ENCODE data around the gene EVI5.
A peak's percentile ranks its signal among the peaks of the same experiment; 100 is the strongest.
"Not testable (repeated sequence)": the region's sequence is repeated elsewhere in the genome, so short reads cannot be mapped to it uniquely, and the experiment has no call there.

Gene EVI5

GRCh38 chr1:92577261-92577895 lies 207.5 kb downstream of the EVI5 start:
- no peak for DNase-seq (ENCODE audit: low read depth, low spot score)

DNA sequence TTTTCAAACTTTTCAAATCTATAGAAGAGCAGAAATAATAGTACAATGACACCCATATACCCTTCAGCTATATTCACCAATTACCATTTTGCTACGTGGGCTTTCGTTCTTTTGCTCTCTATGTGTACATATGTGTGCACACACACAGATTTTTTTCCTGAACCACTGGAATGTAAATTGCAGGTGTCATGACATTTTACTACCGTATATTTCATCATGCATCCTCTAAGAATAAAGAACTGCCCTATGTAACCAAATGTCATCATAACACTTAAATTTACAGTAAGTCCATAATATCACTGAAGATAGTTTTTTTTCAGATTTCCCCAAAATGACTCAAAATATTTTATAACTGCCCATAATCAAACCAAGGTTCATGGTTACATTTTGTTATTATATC lies 209.8 kb downstream of the EVI5 start:
- no peak for DNase-seq (ENCODE audit: low read depth, low spot score)

DNA sequence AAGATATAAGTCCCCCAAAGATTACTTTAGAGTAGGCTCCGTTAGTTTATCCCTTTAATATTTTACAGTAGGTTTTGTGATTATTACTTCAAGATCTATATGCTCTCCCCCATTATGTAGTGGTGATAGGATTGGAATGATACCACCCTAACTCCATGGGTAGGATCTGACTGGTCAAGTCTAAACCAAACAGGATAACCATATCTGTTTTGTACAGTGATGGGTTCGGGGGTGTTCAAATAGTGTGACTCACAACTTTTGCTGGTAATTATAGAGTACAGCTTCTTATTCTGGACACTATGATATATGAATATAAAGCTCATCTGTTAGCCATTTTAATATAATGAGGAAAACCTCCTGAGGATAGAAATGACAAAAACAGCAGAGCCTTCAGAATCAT lies 212.4 kb downstream of the EVI5 start:
- no peak for DNase-seq (ENCODE audit: low read depth, low spot score)

DNA sequence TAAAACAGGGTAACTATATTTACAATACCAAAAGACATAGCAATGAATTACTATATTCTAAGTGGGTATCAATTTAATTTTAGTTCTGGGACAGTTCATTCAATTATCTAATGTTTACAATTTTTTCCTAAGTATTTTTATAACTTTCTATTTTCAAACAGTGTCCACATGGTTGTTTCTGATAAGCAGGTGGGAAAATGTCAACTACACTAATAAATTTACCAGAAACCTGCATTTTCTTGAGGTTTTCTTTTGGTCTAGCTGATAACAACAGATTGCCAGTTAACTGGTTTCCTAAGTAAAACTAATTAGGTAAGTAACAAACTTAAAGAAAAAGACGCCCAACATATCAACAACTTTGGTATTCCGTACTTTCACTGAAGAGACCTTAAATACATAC lies 213.3 kb downstream of the EVI5 start:
- no peak for DNase-seq (ENCODE audit: low read depth, low spot score)

GRCh38 chr1:92567211-92567868 lies 217.6 kb downstream of the EVI5 start:
- no peak for DNase-seq (ENCODE audit: low read depth, low spot score)

GRCh38 chr1:92563457-92564216 lies 221.3 kb downstream of the EVI5 start:
- no peak for DNase-seq (ENCODE audit: low read depth, low spot score)

GRCh38 chr1:92556350-92556749 lies 228.6 kb downstream of the EVI5 start:
- no peak for DNase-seq (ENCODE audit: low read depth, low spot score)

GRCh38 chr1:92554216-92554615 lies 230.7 kb downstream of the EVI5 start:
- DNase-seq (ENCODE audit: low read depth, low spot score) = no peak

DNA sequence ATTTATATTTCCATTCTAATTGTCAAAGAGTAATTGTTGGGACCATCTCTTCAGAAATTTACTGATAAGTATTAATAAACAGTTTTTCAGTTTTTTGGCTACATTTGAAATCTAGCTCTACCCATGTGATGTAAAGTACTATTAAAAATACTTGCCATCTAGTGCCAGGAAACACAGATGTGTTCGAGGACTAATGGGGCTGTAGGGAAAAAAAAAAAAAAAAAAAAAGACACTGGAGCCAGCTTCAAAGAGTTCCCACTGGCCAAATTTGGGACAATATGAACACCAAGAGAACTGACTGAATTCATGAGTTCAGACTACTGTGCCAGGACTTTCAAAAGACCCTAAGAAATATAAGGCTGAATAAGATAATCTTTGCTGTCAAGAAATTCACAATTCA lies 233.0 kb downstream of the EVI5 start:
- no peak for DNase-seq (ENCODE audit: low read depth, low spot score)

DNA sequence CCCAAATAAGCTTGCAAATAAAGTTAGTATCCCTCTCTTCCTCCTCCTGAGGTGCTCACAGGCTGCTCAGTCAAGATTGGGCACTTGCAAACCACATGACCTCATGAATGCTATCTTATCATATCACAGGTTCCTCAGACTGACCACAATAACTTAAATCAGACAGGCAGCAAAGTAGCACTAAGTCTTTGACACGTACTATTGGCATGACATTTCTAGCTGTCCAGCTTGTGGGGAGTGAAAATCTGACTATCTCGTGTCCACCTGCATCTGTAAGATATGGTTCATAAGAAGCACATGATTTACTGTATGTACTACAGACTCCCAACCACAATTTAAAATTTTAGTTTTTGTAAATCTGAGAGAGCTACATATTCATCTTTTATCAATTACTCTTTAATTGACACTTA lies 240.1 kb downstream of the EVI5 start:
- DNase-seq (ENCODE audit: low read depth, low spot score) = no peak

- DNase-seq (ENCODE audit: low read depth, low spot score) = no peak
These were observed 241.5 kb downstream of the EVI5 start for GRCh38 chr1:92543131-92544055.

DNA sequence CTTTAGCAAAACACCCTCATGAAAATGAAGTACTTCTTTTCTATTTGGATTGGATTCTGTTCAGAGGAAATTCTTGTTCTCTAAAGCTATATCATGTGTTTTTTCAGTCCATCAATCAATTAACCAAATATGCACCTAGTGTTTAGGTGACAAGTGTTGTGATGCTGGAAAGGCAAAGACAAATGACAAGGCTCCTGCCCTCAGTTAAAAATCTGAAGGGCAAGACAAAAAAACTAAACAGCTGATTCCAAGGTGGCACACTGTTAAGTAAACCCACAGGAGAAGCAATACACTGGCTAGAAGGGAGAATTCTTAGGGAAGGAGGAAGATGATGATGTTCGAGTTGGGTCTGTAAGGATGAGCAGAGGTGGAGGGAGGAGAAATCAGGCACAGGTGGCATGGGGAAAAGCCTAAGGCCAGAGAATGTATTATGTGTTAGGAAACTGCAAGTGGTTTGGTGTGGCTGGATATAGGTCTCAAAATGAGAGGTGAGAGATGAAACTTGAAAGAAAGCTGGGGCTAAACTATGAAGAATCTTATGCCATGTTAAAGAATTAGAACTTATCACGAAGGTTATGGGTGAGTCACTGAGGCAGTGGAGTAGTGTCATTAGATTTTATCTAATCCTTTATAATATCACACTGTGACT lies 246.4 kb downstream of the EVI5 start:
- peak; percentile 8 for DNase-seq (ENCODE audit: low read depth, low spot score)

GRCh38 chr1:92538048-92538412 lies 246.9 kb downstream of the EVI5 start:
- no peak for DNase-seq (ENCODE audit: low read depth, low spot score)

DNA sequence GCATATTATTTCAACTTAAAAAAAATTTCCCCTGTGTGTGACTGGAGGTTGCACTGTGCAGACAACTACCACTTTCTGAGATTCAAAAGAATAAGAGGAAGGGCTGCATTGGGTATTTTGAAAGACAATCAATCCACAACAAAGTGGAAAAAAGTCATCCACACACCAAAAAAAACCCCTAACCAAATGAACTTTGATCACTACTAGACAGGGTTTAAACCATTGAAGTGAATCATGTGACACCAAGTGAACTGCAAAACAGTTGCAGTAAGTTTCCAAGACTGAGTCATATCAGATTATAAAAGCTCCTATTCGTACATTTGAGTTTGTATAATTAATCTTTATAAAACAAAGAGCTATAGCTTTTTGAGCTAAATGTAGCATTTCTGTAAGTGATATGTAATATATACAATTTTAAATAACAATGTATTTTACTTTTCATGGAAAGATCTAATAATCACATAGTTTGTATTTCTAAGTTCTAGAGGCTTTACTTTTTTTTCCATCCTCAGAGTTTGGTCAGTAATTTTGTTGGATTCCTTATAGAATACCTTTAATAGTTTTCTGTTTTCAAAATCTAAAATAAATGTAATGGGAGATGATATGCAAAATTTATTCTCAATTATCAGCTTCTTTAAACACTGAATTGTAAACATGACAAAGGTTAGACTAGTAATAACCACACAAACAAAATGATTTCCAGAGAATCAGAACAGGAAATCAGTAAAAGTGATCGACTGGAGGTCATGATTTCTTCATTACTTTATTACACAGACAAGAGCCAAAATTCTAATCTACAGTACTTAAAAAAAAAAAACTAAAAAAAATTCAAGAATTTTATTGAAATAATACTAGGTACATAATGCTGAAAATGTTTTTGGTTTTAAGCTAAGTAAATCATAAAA lies 247.7 kb downstream of the EVI5 start:
- no peak for DNase-seq (ENCODE audit: low read depth, low spot score)

GRCh38 chr1:92536211-92536979 lies 248.5 kb downstream of the EVI5 start:
- DNase-seq (ENCODE audit: low read depth, low spot score) = no peak

GRCh38 chr1:92532371-92532770 lies 252.5 kb downstream of the EVI5 start:
- DNase-seq (ENCODE audit: low read depth, low spot score) = not testable (repeated sequence)

GRCh38 chr1:92531939-92532338 lies 253.0 kb downstream of the EVI5 start:
- DNase-seq (ENCODE audit: low read depth, low spot score) = not testable (repeated sequence)

DNA sequence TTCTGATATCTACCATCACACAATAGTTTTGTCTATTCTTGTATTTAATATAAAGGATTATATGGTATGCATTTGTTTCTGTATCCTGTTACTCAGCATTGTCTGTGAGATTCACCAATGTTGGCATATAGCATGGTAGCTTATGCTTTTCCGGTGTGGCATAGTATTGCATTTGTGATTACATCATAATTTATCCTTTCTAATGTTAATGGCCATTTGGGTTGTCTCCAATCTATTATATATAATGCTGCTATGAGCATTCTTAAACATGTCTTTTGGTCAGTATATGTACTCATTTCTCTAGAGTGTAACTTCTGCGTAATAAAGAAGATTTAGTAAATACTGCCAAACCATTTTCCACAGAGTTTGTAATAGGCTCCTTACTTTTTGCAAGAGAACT lies 257.2 kb downstream of the EVI5 start:
- DNase-seq (ENCODE audit: low read depth, low spot score) = no peak

DNA sequence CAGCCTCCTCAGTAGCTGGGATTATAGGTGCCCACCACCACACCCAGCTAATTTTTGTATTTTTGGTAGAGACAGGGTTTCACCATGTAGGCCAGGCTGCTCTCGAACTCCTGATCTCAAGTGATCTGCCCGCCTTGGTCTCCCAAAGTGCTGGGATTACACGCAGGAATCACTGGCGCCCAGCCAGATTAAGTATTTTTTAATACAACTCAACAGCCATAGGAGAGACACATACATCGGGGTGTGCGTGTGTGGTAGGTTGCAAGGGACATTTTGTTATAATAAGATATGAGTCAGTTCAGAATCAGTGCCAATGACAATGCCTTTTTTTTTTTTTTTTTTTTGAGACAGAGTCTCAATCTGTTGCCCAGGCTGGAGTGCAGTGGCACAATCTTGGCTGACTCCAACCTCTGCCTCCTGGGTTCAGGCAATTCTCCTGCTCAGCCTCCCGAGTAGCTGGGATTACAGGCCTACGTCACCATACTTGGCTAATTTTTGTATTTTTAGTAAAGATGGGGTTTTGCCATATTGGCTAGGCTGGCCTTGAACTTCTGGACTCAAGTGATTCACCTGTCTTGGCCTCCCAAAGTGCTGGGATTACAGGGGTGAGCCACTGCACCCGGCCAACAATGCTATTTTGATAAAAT lies 259.8 kb downstream of the EVI5 start:
- not testable (repeated sequence) for DNase-seq (ENCODE audit: low read depth, low spot score)

Measured in activated CD4-positive, CD25-positive, alpha-beta regulatory T cell treated with anti-CD3 and anti-CD28 coated beads, Interleukin-2, amount 50 U/mL, for 16 hours (primary cell).